Right lobe of liver (tissue), 4 donors: ENCODE results near the gene ENPP6.

Experiments used
- POLR2A ChIP-seq: fragments of 450-650 bp; IDR thresholded peaks from one replicate; pipeline ENCODE4 v1.6.1; 2017; ENCODE audit warnings: antibody characterized with exemption, mild to moderate bottlenecking
- TF ChIP-seq, protein P1 (sequence below), 4 donors: fragments of 200-600 bp in 3 of 4; fragments of 450-650 bp in 1 of 4; IDR thresholded peaks; one replicate each; pipeline versions ENCODE4 v1.5.1 to v1.8.0; 2016 to 2022; ENCODE audit warnings: antibody characterized with exemption in 4 of 4, mild to moderate bottlenecking in 2 of 4
- donor health status: DM: no; HTN: no; CAD: no.
- donor health status: DM: no; HTN: no; CAD: no.
- donor health status: DM: no; HTN: yes; CAD: no.

DNA sequence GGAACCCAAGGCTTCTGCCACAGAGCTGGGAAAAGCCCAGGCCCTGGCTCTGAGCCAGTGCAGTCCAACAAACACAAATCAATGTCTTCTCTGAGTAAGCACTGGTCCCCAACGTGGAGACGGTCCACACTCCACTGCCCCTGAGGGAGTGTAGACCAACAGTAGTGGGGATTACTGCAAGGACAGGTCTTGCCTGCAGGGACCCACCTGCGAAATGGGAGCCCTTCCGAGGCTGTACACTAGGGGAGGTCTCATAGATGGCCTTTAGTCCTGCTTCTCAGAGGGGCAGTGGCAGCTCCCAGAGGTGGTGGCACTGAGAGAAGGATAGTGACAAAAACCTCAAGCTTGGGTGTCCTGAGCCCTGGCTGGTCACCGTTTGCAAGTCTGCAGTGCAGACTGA, 19.5 kb downstream of the ENPP6 start:
- TF ChIP-seq, protein P1, sequence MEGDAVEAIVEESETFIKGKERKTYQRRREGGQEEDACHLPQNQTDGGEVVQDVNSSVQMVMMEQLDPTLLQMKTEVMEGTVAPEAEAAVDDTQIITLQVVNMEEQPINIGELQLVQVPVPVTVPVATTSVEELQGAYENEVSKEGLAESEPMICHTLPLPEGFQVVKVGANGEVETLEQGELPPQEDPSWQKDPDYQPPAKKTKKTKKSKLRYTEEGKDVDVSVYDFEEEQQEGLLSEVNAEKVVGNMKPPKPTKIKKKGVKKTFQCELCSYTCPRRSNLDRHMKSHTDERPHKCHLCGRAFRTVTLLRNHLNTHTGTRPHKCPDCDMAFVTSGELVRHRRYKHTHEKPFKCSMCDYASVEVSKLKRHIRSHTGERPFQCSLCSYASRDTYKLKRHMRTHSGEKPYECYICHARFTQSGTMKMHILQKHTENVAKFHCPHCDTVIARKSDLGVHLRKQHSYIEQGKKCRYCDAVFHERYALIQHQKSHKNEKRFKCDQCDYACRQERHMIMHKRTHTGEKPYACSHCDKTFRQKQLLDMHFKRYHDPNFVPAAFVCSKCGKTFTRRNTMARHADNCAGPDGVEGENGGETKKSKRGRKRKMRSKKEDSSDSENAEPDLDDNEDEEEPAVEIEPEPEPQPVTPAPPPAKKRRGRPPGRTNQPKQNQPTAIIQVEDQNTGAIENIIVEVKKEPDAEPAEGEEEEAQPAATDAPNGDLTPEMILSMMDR (IDR thresholded peaks at IDR 0.05): no peak
- no peak for TF ChIP-seq POLR2A
